BE2C (cell line): ENCODE measurements around the gene KIFC3. TPM values are rescaled to one million over a fixed set of nuclear protein-coding genes. Genes with fewer than 3 reads are reported as not detected.
"Not testable (repeated sequence)": the region's sequence is repeated elsewhere in the genome, so short reads cannot be mapped to it uniquely, and the experiment has no call there.

Experiments
- DNase-seq: peaks from one replicate; pipeline ENCODE4 v3.0.0-alpha.2; 2020
- H3K27me3 ChIP-seq: fragments of 250-450 bp; sonication (Bioruptor Pico); 2 replicates; pipeline ENCODE4 v1.5.1; 2020; ENCODE audit warnings: mild to moderate bottlenecking
- H3K36me3 ChIP-seq: fragments of 250-450 bp; sonication (Bioruptor Pico); 2 replicates; pipeline ENCODE4 v1.5.1; 2020; ENCODE audit warnings: mild to moderate bottlenecking
- H3K4me1 ChIP-seq: fragments of 250-450 bp; sonication (Bioruptor Pico); 2 replicates; pipeline ENCODE4 v1.5.1; 2020
- H3K4me3 ChIP-seq: 2 replicates; pipeline ENCODE4 v1.5.1; 2011; ENCODE audit warnings: low read depth, low read length
- H3K9me3 ChIP-seq: fragments of 250-450 bp; sonication (Bioruptor Pico); 2 replicates; pipeline ENCODE4 v1.5.1; 2020
- polyA plus RNA-seq: library from polyadenylated mRNA; unstranded; fragments of >200 nt; gene quantifications from one replicate; pipeline ENCODE4 v1.2.1, GENCODE V29; 2012; ENCODE audit warnings: low read depth, missing spikeins; ENCODE audit not compliant: insufficient read length, insufficient read depth
- TF ChIP-seq, protein P1 (sequence below): IDR thresholded peaks from 2 replicates; pipeline ENCODE4 v1.5.1; 2012; ENCODE audit warnings: mild to moderate bottlenecking, low read depth, low read length

Gene KIFC3, protein sequence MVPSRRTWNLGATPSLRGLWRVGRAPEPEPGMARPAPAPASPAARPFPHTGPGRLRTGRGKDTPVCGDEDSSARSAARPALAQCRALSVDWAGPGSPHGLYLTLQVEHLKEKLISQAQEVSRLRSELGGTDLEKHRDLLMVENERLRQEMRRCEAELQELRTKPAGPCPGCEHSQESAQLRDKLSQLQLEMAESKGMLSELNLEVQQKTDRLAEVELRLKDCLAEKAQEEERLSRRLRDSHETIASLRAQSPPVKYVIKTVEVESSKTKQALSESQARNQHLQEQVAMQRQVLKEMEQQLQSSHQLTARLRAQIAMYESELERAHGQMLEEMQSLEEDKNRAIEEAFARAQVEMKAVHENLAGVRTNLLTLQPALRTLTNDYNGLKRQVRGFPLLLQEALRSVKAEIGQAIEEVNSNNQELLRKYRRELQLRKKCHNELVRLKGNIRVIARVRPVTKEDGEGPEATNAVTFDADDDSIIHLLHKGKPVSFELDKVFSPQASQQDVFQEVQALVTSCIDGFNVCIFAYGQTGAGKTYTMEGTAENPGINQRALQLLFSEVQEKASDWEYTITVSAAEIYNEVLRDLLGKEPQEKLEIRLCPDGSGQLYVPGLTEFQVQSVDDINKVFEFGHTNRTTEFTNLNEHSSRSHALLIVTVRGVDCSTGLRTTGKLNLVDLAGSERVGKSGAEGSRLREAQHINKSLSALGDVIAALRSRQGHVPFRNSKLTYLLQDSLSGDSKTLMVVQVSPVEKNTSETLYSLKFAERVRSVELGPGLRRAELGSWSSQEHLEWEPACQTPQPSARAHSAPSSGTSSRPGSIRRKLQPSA
- 36.8 TPM for polyA plus RNA-seq

DNA sequence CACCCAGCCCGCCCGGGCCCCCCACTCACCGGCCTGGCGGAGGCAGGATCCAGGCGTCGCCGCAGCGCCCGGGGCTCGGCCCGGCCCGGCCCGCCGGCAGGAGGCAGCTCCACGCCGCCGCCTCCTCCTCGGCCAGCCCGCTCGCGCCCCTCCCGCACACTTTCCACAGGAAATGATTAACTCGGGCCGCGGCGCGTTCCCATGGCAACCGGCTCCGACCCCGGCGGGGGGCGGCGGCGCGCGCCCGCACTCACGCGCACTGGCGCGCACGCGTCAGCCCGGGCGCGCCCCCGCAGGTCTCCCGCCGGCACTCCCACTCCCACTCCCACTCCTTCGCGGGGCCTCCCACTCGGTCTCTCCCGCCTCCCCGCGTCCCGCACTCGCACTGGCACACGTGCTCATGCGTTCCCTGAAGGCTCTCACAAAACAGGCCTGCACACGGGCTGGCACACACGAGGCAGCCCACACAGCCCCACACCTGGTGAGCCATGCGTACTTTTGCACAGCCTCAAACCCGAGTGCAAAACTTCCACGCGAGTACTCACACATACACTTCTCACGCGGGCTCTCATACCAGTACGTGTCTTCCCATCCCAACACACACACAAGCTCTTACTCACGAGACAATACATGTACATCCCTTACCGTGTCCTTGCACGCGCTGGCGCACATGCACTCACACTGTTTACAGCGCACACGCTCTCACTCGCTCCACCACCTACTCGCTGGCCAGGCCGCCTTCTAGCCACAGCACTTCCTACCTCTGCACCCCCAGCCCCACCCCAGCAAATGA is at the start of gene KIFC3:
TSS of gene KIFC3 (minus strand) at position 151 of the 793 bp plus-strand sequence. CDS start 4,248 bp downstream, outside the sequence.
- H3K4me1 ChIP-seq: peaks cover 22% of the 10 kb centered on the region
- H3K4me3 ChIP-seq: peak within 1 kb of the TSS; percentile 63
- no peaks in the 10 kb centered on the region for H3K9me3 ChIP-seq
- no peaks in the 10 kb centered on the region for H3K27me3 ChIP-seq
- TF ChIP-seq, protein P1, sequence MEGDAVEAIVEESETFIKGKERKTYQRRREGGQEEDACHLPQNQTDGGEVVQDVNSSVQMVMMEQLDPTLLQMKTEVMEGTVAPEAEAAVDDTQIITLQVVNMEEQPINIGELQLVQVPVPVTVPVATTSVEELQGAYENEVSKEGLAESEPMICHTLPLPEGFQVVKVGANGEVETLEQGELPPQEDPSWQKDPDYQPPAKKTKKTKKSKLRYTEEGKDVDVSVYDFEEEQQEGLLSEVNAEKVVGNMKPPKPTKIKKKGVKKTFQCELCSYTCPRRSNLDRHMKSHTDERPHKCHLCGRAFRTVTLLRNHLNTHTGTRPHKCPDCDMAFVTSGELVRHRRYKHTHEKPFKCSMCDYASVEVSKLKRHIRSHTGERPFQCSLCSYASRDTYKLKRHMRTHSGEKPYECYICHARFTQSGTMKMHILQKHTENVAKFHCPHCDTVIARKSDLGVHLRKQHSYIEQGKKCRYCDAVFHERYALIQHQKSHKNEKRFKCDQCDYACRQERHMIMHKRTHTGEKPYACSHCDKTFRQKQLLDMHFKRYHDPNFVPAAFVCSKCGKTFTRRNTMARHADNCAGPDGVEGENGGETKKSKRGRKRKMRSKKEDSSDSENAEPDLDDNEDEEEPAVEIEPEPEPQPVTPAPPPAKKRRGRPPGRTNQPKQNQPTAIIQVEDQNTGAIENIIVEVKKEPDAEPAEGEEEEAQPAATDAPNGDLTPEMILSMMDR: no peak
- DNase-seq: peak; percentile 85
- H3K36me3 ChIP-seq: no peaks in the 10 kb centered on the region

DNA sequence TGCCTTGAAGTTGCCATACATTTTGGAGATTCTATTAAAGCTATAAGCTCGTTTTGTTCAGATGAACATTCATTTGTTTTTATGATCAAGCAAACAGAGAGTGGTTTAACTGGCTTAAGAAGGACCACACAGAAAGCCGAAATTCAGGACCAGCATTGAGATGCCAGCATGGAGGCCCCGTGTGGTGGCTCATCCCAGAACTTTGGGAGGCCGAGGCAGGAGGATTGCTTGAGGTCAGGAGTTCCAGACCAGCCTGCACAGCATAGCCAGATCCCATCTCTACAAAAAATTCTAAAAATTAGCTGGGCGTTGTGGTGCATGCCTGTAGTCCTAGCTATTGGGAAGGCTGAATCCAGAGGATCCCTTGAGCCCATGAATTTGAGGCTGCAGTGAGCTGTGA is 45.9 kb upstream of the KIFC3 start:
- no peaks in the 10 kb centered on the region for H3K36me3 ChIP-seq
- DNase-seq: no peak
- no peak overlapping the region for H3K4me3 ChIP-seq
- TF ChIP-seq, protein P1: no peak
- H3K9me3 ChIP-seq: no peaks in the 10 kb centered on the region
- H3K4me1 ChIP-seq: no peaks in the 10 kb centered on the region
- no peaks in the 10 kb centered on the region for H3K27me3 ChIP-seq

DNA sequence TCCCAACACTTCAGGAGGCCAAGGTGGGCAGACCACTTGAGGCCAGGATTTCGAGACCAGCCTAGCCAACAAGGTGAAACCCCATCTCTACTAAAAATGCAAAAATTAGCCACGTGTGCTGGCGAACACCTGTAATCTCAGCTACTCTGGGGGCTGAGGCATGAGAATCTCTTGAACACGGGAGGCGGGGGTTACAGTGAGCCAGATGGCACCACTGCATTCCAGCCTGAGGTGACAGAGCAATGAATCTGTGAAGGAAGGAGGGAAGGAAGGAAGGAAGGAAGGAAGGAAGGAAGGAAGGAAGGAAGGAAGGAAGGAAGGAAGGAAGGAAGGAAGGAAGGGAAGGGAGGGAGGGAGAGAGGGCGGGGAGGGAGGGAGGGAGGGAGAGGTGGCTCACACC is 44.6 kb upstream of the KIFC3 start:
- H3K27me3 ChIP-seq, DNase-seq, H3K36me3 ChIP-seq, H3K4me3 ChIP-seq, H3K9me3 ChIP-seq, H3K4me1 ChIP-seq: not testable (repeated sequence)

DNA sequence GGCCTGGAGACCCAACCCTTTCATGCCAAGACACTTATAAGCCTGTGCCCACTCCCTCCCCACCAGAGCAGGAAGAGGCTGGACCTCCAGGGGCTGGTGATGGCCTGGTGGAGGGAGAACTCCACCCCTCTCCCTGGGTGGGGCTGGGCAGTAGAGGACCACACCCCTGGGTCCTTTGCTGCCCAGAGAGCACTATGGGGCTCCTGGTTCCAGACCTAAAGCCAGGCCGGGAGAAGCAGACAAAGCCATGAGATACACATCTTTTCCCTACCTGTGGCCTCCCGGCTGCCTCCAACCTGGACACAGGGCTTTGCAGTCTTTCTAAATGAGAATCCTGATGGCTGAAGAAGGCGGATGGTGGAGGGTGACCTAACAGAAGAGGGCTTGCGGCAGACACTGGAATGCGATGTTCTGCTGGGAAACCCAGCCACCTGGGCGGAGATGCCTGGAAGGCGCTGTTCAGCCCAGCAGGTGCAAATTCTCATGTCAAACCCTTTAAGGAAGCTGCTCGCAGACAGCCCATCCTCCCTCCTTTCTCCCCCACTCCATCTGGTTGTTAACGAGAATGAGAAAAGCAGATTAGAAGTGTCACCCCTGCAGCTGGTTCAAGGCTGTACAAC is 43.9 kb upstream of the KIFC3 start:
- DNase-seq: no peak
- H3K4me1 ChIP-seq: no peaks in the 10 kb centered on the region
- H3K36me3 ChIP-seq: no peaks in the 10 kb centered on the region
- H3K27me3 ChIP-seq: no peaks in the 10 kb centered on the region
- H3K4me3 ChIP-seq: no peak overlapping the region
- TF ChIP-seq, protein P1: no peak
- no peaks in the 10 kb centered on the region for H3K9me3 ChIP-seq

DNA sequence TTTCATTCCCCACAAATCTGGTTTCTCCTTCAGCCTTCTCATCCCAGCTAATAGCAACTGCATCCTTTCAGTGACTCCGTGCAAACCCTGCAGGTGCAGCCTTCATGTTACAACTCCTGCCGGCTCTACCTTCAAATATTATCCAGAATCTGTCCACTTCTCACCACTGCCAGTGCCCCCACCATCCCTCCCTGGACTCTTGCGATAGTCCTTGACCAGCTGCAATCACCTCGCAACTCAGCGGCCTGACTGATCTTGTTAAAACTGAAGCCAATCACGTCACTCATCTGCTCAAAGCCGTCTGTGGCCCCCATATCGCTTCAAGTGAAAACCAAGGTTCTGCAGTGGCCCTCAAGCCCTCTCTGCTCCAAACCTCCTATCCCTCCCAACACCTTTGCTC is 42.8 kb upstream of the KIFC3 start:
- no peaks in the 10 kb centered on the region for H3K36me3 ChIP-seq
- H3K4me1 ChIP-seq: no peaks in the 10 kb centered on the region
- H3K27me3 ChIP-seq: no peaks in the 10 kb centered on the region
- H3K9me3 ChIP-seq: no peaks in the 10 kb centered on the region
- TF ChIP-seq, protein P1: no peak
- no peak overlapping the region for H3K4me3 ChIP-seq
- DNase-seq: no peak
